Thyroid gland (tissue), 4 donors: ENCODE data around the gene SORCS2.

Experiments
- CTCF ChIP-seq, 6 experiments: fragments of 200-600 bp in 3 of 6; fragments of 450-650 bp in 3 of 6; sonication (generic) in 3 of 6; IDR thresholded peaks; one replicate each; pipeline ENCODE4 v1.5.1; 2016 to 2019; ENCODE audit warnings: antibody characterized with exemption in 6 of 6, mild to moderate bottlenecking in 2 of 6, inconsistent platforms in 1 of 6, moderate library complexity in 1 of 6
- POLR2A ChIP-seq, 2 donors: fragments of 450-650 bp; IDR thresholded peaks; one replicate each; pipeline ENCODE4 v1.6.1; 2017; ENCODE audit warnings: antibody characterized with exemption in 2 of 2, mild to moderate bottlenecking in 2 of 2, moderate library complexity in 1 of 2

GRCh38 chr4:7427831-7428260 is 235.5 kb downstream of the SORCS2 start:
- no peak for TF ChIP-seq CTCF (IDR thresholded peaks at IDR 0.05)
- no peak for TF ChIP-seq POLR2A (IDR thresholded peaks at IDR 0.05)
